ENCODE data around the gene RNF114. TPM values are rescaled to one million over a fixed set of nuclear protein-coding genes. Genes with fewer than 3 reads are reported as not detected.

The RNF114 gene
- total RNA-seq, 1 donor from 2014 or later: 45.4 TPM

DNA sequence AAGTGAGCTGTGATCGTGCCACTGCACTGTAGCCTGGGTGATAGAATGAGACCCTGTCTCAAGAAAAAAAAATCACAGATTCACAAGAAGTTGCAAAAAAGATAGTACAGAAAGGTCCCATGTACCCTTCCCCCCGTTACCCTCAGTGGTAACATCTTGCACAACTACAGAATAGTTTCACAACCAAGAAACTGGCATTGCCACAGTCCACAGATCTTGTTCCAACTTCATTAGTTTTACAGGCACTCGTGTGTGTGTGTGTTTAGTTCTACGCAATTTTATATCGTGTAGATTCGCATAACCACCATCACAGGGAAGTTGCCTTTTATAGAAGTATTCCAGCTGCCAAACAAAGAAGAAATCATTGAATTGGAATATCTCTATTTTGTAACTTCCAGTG is 40.0 kb upstream of the RNF114 start:
- no peaks in the 10 kb centered on the region for H3K36me3 Mint-ChIP-seq (ENCODE audit: low read depth)
- no peak overlapping the region for H3K27ac Mint-ChIP-seq (ENCODE audit: unreplicated experiment)
- H3K9me3 Mint-ChIP-seq (ENCODE audit: low read depth): peaks cover 5% of the 10 kb centered on the region
- H3K4me3 Mint-ChIP-seq (ENCODE audit: unreplicated experiment): no peak overlapping the region
- H3K4me1 Mint-ChIP-seq (ENCODE audit: low read depth): peaks cover 23% of the 10 kb centered on the region
- DNase-seq (ENCODE audit: low spot score): no peak
- TF ChIP-seq, protein P1, sequence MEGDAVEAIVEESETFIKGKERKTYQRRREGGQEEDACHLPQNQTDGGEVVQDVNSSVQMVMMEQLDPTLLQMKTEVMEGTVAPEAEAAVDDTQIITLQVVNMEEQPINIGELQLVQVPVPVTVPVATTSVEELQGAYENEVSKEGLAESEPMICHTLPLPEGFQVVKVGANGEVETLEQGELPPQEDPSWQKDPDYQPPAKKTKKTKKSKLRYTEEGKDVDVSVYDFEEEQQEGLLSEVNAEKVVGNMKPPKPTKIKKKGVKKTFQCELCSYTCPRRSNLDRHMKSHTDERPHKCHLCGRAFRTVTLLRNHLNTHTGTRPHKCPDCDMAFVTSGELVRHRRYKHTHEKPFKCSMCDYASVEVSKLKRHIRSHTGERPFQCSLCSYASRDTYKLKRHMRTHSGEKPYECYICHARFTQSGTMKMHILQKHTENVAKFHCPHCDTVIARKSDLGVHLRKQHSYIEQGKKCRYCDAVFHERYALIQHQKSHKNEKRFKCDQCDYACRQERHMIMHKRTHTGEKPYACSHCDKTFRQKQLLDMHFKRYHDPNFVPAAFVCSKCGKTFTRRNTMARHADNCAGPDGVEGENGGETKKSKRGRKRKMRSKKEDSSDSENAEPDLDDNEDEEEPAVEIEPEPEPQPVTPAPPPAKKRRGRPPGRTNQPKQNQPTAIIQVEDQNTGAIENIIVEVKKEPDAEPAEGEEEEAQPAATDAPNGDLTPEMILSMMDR (IDR thresholded peaks at IDR 0.05): no peak
- H3K27me3 Mint-ChIP-seq (ENCODE audit: low read depth): no peaks in the 10 kb centered on the region

DNA sequence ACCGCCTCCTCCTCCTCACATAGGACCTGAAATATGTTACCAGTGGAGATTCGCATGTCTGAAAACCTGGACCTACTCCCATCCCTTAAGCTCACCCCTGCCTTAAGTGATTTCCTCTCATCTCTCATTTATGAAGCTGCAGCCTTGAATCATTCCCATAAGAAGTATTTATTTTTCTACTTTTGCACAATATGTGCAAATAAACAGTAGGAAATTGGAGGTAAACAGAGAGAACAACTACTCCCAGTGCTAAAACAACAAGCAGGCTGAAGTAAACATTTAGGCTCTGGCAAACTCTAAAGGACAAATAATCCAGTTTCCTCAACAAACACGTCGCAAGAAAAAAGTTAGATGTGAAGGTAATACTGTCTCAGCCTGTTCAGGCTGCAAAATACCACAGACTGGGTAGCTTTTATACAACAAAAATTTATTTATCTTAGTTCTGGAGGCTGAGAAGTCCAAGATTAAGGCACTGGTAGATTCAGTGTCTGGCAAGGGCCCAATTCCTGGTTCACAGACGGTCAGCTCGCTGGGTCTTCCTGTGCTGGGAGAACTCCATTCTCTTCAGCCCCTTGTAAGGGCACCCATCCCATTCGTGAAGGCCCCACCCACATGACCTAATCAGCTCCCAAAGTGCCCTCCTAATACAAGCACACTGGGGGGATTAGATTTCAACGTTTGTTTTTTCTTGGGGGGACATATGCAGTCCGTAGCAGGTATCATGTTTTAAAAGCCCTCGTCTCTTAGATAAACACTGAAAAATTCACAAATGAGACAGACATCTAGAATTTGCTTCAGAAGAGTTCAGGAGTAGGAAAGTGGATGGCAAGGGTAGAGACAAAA is 36.4 kb upstream of the RNF114 start:
- H3K27me3 Mint-ChIP-seq (ENCODE audit: low read depth): no peaks in the 10 kb centered on the region
- no peak overlapping the region for H3K4me3 Mint-ChIP-seq (ENCODE audit: unreplicated experiment)
- H3K4me1 Mint-ChIP-seq (ENCODE audit: low read depth): peaks cover 10% of the 10 kb centered on the region
- H3K27ac Mint-ChIP-seq (ENCODE audit: unreplicated experiment): no peak overlapping the region
- H3K36me3 Mint-ChIP-seq (ENCODE audit: low read depth): peaks cover 5% of the 10 kb centered on the region
- peaks cover 5% of the 10 kb centered on the region for H3K9me3 Mint-ChIP-seq (ENCODE audit: low read depth)
- no peak for DNase-seq (ENCODE audit: low spot score)
- TF ChIP-seq, protein P1 (IDR thresholded peaks at IDR 0.05): no peak

DNA sequence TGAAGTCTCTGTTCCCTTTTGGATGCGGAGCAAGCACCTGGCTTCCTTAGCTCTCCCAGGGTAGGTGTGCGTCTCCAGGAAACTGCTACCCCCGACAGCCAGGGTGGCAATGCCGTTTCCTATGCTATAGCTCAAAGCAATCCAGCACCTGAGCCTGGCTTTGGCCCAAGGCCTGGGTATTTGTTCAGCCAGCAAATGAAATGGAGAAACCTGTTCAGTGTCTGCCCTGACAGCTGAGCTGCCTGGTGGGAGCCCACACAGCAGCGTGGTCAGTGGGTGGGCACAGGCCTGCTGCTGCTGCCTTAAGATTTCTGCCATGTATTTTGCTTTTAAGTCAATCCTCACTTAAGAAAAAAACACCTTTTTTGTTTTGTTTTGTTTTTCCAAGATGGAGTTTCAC is 34.6 kb upstream of the RNF114 start:
- Mint-ChIP-seq H3K36me3 (ENCODE audit: low read depth) (peaks cover 16% of the 10 kb centered on the region), H3K9me3 (ENCODE audit: low read depth) (peaks cover 5% of the 10 kb centered on the region), H3K27me3 (ENCODE audit: low read depth) (no peaks in the 10 kb centered on the region), H3K4me1 (ENCODE audit: low read depth) (peaks cover 10% of the 10 kb centered on the region), H3K27ac (ENCODE audit: unreplicated experiment) (no peak overlapping the region), H3K4me3 (ENCODE audit: unreplicated experiment) (no peak overlapping the region)
- DNase-seq (ENCODE audit: low spot score): peak; percentile 51
- TF ChIP-seq, protein P1 (IDR thresholded peaks at IDR 0.05): no peak

DNA sequence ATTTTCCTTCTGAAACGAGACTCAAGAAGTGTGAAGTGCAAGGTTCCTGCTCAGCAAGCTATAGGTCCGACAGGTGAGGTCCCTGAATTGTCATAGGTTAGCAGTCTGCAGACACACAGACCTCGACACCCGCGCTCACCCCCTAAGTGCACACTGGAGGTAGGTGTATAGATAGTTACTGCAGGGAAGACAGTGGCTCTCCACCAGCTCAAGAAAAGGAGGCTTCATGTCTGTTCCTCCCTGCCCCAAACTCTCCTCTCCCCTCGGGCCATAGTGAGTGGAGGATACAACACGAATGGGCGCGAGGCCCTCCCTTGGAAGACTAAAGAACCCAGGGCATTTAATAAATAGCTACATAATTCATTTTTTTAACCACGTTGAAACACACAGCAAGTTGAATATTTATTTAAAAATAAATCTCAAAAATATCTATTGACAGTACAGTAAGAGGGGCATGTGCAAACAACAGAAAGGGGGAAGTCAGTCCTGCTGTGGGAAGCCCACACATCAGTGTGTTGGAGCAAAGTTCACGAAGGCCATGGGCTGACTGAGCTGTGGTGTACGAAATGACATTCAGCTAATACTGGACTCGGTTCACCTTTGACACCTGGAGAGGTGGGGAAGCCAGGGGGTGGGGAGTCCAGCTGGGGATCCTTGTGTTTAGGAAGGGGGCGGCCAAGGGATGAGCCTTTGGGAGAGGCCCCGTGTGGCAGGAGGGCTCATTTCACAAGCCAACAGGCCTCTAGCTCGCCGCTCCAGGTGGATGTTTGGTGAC is 31.6 kb upstream of the RNF114 start:
- DNase-seq (ENCODE audit: low spot score): peak; percentile 53
- peaks cover 10% of the 10 kb centered on the region for H3K4me1 Mint-ChIP-seq (ENCODE audit: low read depth)
- TF ChIP-seq, protein P1 (IDR thresholded peaks at IDR 0.05): no peak
- H3K27me3 Mint-ChIP-seq (ENCODE audit: low read depth): no peaks in the 10 kb centered on the region
- H3K36me3 Mint-ChIP-seq (ENCODE audit: low read depth): peaks cover 17% of the 10 kb centered on the region
- no peak overlapping the region for H3K27ac Mint-ChIP-seq (ENCODE audit: unreplicated experiment)
- H3K9me3 Mint-ChIP-seq (ENCODE audit: low read depth): no peaks in the 10 kb centered on the region
- H3K4me3 Mint-ChIP-seq (ENCODE audit: unreplicated experiment): no peak overlapping the region

DNA sequence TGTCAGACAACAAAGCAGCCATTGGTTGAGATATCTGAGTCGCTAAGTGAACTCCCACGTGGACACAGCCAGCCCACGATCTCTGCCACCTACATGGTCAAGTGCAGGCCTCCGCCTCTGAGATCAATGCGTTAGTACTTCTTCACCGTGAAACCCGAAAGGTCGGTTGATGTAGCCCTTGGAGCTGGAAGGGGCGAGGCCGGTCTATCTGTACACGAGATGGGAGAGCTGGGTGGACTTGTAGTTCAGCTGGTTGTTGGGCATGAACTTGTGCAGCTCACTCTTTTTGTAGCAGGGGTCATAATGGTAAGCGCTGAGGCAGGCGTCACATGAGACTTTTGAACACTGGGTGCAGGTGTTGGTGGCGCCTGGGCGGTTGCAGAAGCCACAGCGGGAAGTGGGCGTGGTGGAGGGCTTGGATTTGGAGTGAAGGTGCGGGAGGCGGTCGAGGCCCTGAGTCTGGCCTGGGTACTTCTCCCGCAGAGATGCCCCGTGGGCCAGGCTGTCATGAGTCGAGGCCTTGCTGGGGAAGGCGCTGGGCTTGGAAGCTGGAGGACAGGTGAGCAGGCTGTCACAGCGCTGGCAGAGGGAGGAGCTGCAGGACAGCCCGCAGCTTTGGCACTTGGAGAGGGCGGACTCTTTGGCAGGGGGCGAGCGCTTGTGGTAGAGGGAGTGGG is 30.6 kb upstream of the RNF114 start:
- H3K27me3 Mint-ChIP-seq (ENCODE audit: low read depth): no peaks in the 10 kb centered on the region
- no peak overlapping the region for H3K27ac Mint-ChIP-seq (ENCODE audit: unreplicated experiment)
- TF ChIP-seq, protein P1 (IDR thresholded peaks at IDR 0.05): no peak
- peak; percentile 84 for DNase-seq (ENCODE audit: low spot score)
- peaks cover 17% of the 10 kb centered on the region for H3K36me3 Mint-ChIP-seq (ENCODE audit: low read depth)
- no peaks in the 10 kb centered on the region for H3K9me3 Mint-ChIP-seq (ENCODE audit: low read depth)
- H3K4me3 Mint-ChIP-seq (ENCODE audit: unreplicated experiment): no peak overlapping the region
- H3K4me1 Mint-ChIP-seq (ENCODE audit: low read depth): peaks cover 5% of the 10 kb centered on the region
